GM12878 (cell line): ENCODE data around the gene TET3. TPM values are rescaled to one million over a fixed set of nuclear protein-coding genes. Genes with fewer than 3 reads are reported as not detected.

ENCODE experiments used
- ATAC-seq: fragments of 200-7000 bp; cut with Tn5 transposase; 3 replicates; pipeline ENCODE4 v1.9.1; 2020; ENCODE audit warnings: mild to moderate bottlenecking, moderate library complexity
- BruUV-seq: library from RNA; stranded (reverse); fragments of 400-500 nt; replicated peaks from 2 replicates; lab custom pipeline; 2021; lab: Mats Ljungman, UMichigan
- CTCF ChIA-PET: fragments of 300-600 bp; sonication (Branson Sonifier 250); formaldehyde crosslinking; extraction: SDS; loops from one replicate; lab custom pipeline; 2021; ENCODE audit warnings: inconsistent platforms; lab: Yijun Ruan, JAX
- POLR2A ChIA-PET: fragments of 350-600 bp; formaldehyde crosslinking; extraction: SDS; loops from one replicate; lab custom pipeline; 2021; ENCODE audit warnings: inconsistent platforms; lab: Charles Lee
- RAD21 ChIA-PET: fragments of 300-600 bp; sonication (Branson Sonifier 250); formaldehyde crosslinking; loops from one replicate; lab custom pipeline; 2023; ENCODE audit warnings: antibody characterized with exemption; ENCODE audit not compliant: unreplicated experiment; lab: Charles Lee
- SMC1A ChIA-PET: fragments of 300-600 bp; sonication (Branson Sonifier 250); formaldehyde crosslinking; loops from one replicate; lab custom pipeline; 2023; ENCODE audit not compliant: unreplicated experiment, uncharacterized antibody; lab: Charles Lee
- DNase-seq: peaks from one replicate; pipeline ENCODE4 v3.0.0-alpha.2; 2011; ENCODE audit warnings: low read depth, low spot score
- FAIRE-seq: peaks from 3 replicates; lab custom pipeline; 2011; peaks lifted over from hg19 to GRCh38; lab: Jason Lieb, UNC
- H2AFZ ChIP-seq: 2 replicates; pipeline ENCODE4 v1.6.0; 2011; ENCODE audit warnings: low read depth, low read length, control low read depth; ENCODE audit not compliant: control insufficient read depth
- H3K27ac ChIP-seq: 2 replicates; pipeline ENCODE4 v1.5.1; 2011; ENCODE audit warnings: control low read depth; ENCODE audit not compliant: control insufficient read depth, insufficient read depth
- H3K27me3 ChIP-seq, 2 experiments: replicated peaks in 1 of 2; 2 replicates each; pipeline versions ENCODE4 v1.6.0 to v1.6.1; 2011; ENCODE audit warnings: low read length in 1 of 2; ENCODE audit not compliant: control insufficient read depth in 2 of 2, insufficient read depth in 2 of 2
- H3K36me3 ChIP-seq, 2 experiments: 2 replicates each; pipeline ENCODE4 v1.5.1; 2011; ENCODE audit warnings: low read length in 1 of 2; ENCODE audit not compliant: control insufficient read depth in 2 of 2, insufficient read depth in 2 of 2
- H3K4me1 ChIP-seq: 2 replicates; pipeline ENCODE4 v1.6.1; 2011; ENCODE audit warnings: mild to moderate bottlenecking, low read length, moderate library complexity, mixed read lengths; ENCODE audit not compliant: control insufficient read depth, insufficient read depth
- H3K4me2 ChIP-seq: 2 replicates; pipeline ENCODE4 v1.6.0; 2011; ENCODE audit warnings: control low read depth; ENCODE audit not compliant: control insufficient read depth, insufficient read depth
- H3K4me3 ChIP-seq: fragments of 200-600 bp; sonication (generic); 2 replicates; pipeline ENCODE4 v1.5.1; 2016
- H3K79me2 ChIP-seq: 2 replicates; pipeline ENCODE4 v1.6.0; 2011; ENCODE audit warnings: low read length; ENCODE audit not compliant: control insufficient read depth, insufficient read depth
- H3K9ac ChIP-seq: 2 replicates; pipeline ENCODE4 v1.8.0; 2011; ENCODE audit warnings: low read length, control low read depth, mixed read lengths; ENCODE audit not compliant: control insufficient read depth, insufficient read depth
- H3K9me3 ChIP-seq: replicated peaks from 3 replicates; pipeline ENCODE4 v1.5.1; 2011; ENCODE audit warnings: mild to moderate bottlenecking, low read length; ENCODE audit not compliant: control insufficient read depth, insufficient read depth
- H4K20me1 ChIP-seq: 2 replicates; pipeline ENCODE4 v1.6.0; 2011; ENCODE audit not compliant: control insufficient read depth, insufficient read depth
- CTCF ChIP-seq, 3 experiments: IDR thresholded peaks in 2 of 3; conservative IDR thresholded peaks in 1 of 3; 2 replicates each; pipeline ENCODE4 v1.5.1; 2011; ENCODE audit warnings: low read depth in 3 of 3, low read length in 3 of 3, mild to moderate bottlenecking in 3 of 3, control low read depth in 2 of 3, moderate library complexity in 2 of 3, inconsistent platforms in 1 of 3, mixed read lengths in 1 of 3; ENCODE audit not compliant: control insufficient read depth in 2 of 3, insufficient read depth in 1 of 3; ENCODE audit errors: extremely low read depth in 1 of 3
- IKZF2 ChIP-seq, 2 experiments: fragments of 450-650 bp; IDR thresholded peaks; 2 replicates each; pipeline ENCODE4 v1.6.1; 2017; ENCODE audit warnings: mild to moderate bottlenecking in 2 of 2, moderate library complexity in 2 of 2
- KAT2A ChIP-seq: conservative IDR thresholded peaks from 2 replicates; pipeline ENCODE4 v1.6.1; 2011; ENCODE audit warnings: low read depth, low read length; ENCODE audit not compliant: control insufficient read depth
- KDM1A ChIP-seq: fragments of 200-600 bp; sonication (generic); IDR thresholded peaks from 2 replicates; pipeline ENCODE4 v1.6.1; 2016; ENCODE audit warnings: borderline replicate concordance
- PML ChIP-seq: IDR thresholded peaks from 2 replicates; pipeline ENCODE4 v1.6.1; 2012; ENCODE audit warnings: low read length, inconsistent platforms
- SMARCA5 ChIP-seq: fragments of 450-650 bp; IDR thresholded peaks from 2 replicates; pipeline ENCODE4 v1.6.1; 2017; ENCODE audit warnings: mild to moderate bottlenecking
- SUPT20H ChIP-seq: IDR thresholded peaks from 2 replicates; pipeline ENCODE4 v1.6.1; 2011; ENCODE audit warnings: low read depth, mild to moderate bottlenecking, low read length, moderate library complexity, borderline replicate concordance; ENCODE audit not compliant: control insufficient read depth
- TARDBP ChIP-seq: IDR thresholded peaks from 2 replicates; pipeline ENCODE4 v1.6.1; 2016; ENCODE audit warnings: borderline replicate concordance
- TCF7 ChIP-seq: IDR thresholded peaks from 2 replicates; pipeline ENCODE4 v1.6.1; 2014; ENCODE audit warnings: antibody characterized with exemption, borderline replicate concordance
- WRNIP1 ChIP-seq: IDR thresholded peaks from 2 replicates; pipeline ENCODE4 v1.6.1; 2011; ENCODE audit warnings: low read depth, low read length, improper control_type of control experiment, borderline replicate concordance
- ZNF217 ChIP-seq: fragments of 450-650 bp; IDR thresholded peaks from 2 replicates; pipeline ENCODE4 v1.6.1; 2017; ENCODE audit warnings: antibody characterized with exemption, mild to moderate bottlenecking
- ZNF24 ChIP-seq: fragments of 450-650 bp; IDR thresholded peaks from 2 replicates; pipeline ENCODE4 v1.6.1; 2017; ENCODE audit warnings: antibody characterized with exemption, mild to moderate bottlenecking
- ZNF622 ChIP-seq: fragments of 450-650 bp; IDR thresholded peaks from 2 replicates; pipeline ENCODE4 v1.6.1; 2017; ENCODE audit warnings: mild to moderate bottlenecking, inconsistent platforms
- WGBS: methylation state at CpG from one replicate; pipeline ENCODE4 v1.1.6; 2016; ENCODE audit warnings: low lambda C conversion rate; ENCODE audit not compliant: insufficient replicate concordance, insufficient coverage; ENCODE audit errors: missing lambda C conversion rate; 5-methylcytosine and 5-hydroxymethylcytosine counted together
- in situ Hi-C: fragments of 300-500 bp; cut with MboI; formaldehyde crosslinking; loops from 9 replicates; pipeline ENCODE4 v1.14.3; 2018; ENCODE audit warnings: mixed read lengths
- intact Hi-C: fragments of 100-400 bp; cut with micrococcal nuclease; formaldehyde crosslinking; loops from one replicate; pipeline ENCODE4 v1.14.2; 2022; ENCODE audit not compliant: unreplicated experiment
- polyA plus RNA-seq, 11 experiments: library from polyadenylated mRNA; depleted of rRNA in 4 of 11; unstranded in 6 of 11; stranded (reverse) in 5 of 11; fragments of >200 nt; fragmentation: Nextera tagmentation in 4 of 11; fragmentation: Illumina TruSeq in 1 of 11; extraction: Ambion mirVana in 4 of 11; extraction: Trizol in 1 of 11; gene quantifications; 1 replicate in 1 of 11; 2 replicates in 10 of 11; pipeline versions ENCODE4 v1.2.1 to v1.2.3, GENCODE V29; 2011 to 2016; ENCODE audit warnings: inconsistent platforms in 2 of 11, missing spikeins in 2 of 11, low read depth in 1 of 11
- total RNA-seq, 4 experiments: library from RNA; depleted of rRNA in 3 of 4; stranded (reverse); fragments of >200 nt in 3 of 4; fragmentation: Illumina TruSeq in 1 of 4; extraction: Trizol in 1 of 4; gene quantifications; 2 replicates each; pipeline versions ENCODE4 v1.2.1 to v1.2.3, GENCODE V29; 2013 to 2021

Gene TET3
- total and polyA plus RNA-seq, 10 of the 15 experiments (the other 5 are each of a cell fraction or from before 2014, with no cell fraction given), result 0.77 to 25.9 (median 8.5) TPM

- SMC1A ChIA-PET, result interaction anchor here (0.8 to 2.1 kb wide), 4 partner anchors 14 to 30 kb away, joined by 3 to 8 read pairs (median 4); no protein-coding TSS in a partner anchor
- intact Hi-C loops (no loop called here), in situ Hi-C loops (no loop called here)
- Histone ChIP-seq H3K27me3 (no peaks in the 10 kb centered on the region), H3K9me3 (no peaks in the 10 kb centered on the region; the same call in 2 of the 3 replicates), H3K27ac (no peak overlapping the region), H4K20me1 (no peaks in the 10 kb centered on the region), H3K36me3 (peaks cover 0 to 3% of the 10 kb centered on the region in 2 experiments; a peak in 2 of 4 replicates), H2AFZ (no peak overlapping the region), H3K4me3 (no peak overlapping the region), H3K79me2 (peaks cover 90% of the 10 kb centered on the region), H3K4me1 (peaks cover 51% of the 10 kb centered on the region), H3K4me2 (no peak overlapping the region), H3K9ac (no peak overlapping the region)
- FAIRE-seq (no peak), DNase-seq (no peak), ATAC-seq (no peak)
- WGBS, result 45% methylated on average over 1 of the region's 1 CpG
- CTCF ChIA-PET, result interaction anchor here (1.4 kb wide), 1 partner anchor 39 kb away, joined by 5 read pairs; no protein-coding TSS in a partner anchor
- RAD21 ChIA-PET, result interaction anchor here (1.3 to 2.2 kb wide), 2 partner anchors 10 to 13 kb away, joined by 10 to 11 read pairs; no protein-coding TSS in a partner anchor
- BruUV-seq, result no TSS peak
- POLR2A ChIA-PET, result interaction anchor here (1.1 to 6.2 kb wide), 4 partner anchors 8 to 41 kb away, joined by 3 to 68 read pairs (median 8); no protein-coding TSS in a partner anchor
- TF ChIP-seq WRNIP1 (no peak), IKZF2 (IDR thresholded peaks at IDR 0.05) (no peak), SMARCA5 (0 out of 2 replicates have a peak, but pooled peaks have one; percentile 60), TCF7 (no peak), SUPT20H (no peak), CTCF (IDR thresholded peaks at IDR 0.05 in 2 of 3, conservative IDR thresholded peaks at IDR 0.05 in 1 of 3; ENCODE audit: control insufficient read depth in 2 of 3, extremely low read depth in 1 of 3, insufficient read depth in 1 of 3, low read depth in 3 of 3, low read length in 3 of 3) (no peak), ZNF217 (peak; percentile 87), ZNF24 (no peak), TARDBP (no peak), KAT2A (no peak), PML (0 out of 2 replicates have a peak, but pooled peaks have one; percentile 5), KDM1A (no peak), ZNF622 (no peak)
- TF ChIP-seq, all 136 proteins: peak for 3
These were observed 42.8 kb downstream of the TET3 start for GRCh38 chr2:74027496-74027895.
